IPS-11a (cell line): ENCODE data around the gene LRRC2.
"Not testable (repeated sequence)": the region's sequence is repeated elsewhere in the genome, so short reads cannot be mapped to it uniquely, and the experiment has no call there.

Source experiments
- H3K4me3 ChIP-seq: one replicate; pipeline ENCODE4 v1.5.1; 2013; ENCODE audit warnings: low read depth, low read length, control low read depth

The LRRC2 gene

GRCh38 chr3:46501702-46502101, 64.4 kb downstream of the LRRC2 start:
- H3K4me3 ChIP-seq: no peak overlapping the region

GRCh38 chr3:46500656-46501635, 65.2 kb downstream of the LRRC2 start:
- no peak overlapping the region for H3K4me3 ChIP-seq

GRCh38 chr3:46498916-46499519, 67.1 kb downstream of the LRRC2 start:
- no peak overlapping the region for H3K4me3 ChIP-seq

GRCh38 chr3:46497556-46498265, 68.4 kb downstream of the LRRC2 start, which contains the start of gene RTP3:
Gene RTP3, plus strand, starts transcription at chr3:46497976. Its CDS starts 87 bp downstream, at chr3:46498063.
- no peak within 1 kb of the TSS for H3K4me3 ChIP-seq

- H3K4me3 ChIP-seq: no peak overlapping the region
These were observed 69.2 kb downstream of the LRRC2 start for GRCh38 chr3:46496746-46497555.

- H3K4me3 ChIP-seq: no peak overlapping the region
These were observed 70.1 kb downstream of the LRRC2 start for GRCh38 chr3:46495901-46496456.

- not testable (repeated sequence) for H3K4me3 ChIP-seq
These were observed 71.6 kb downstream of the LRRC2 start for GRCh38 chr3:46494491-46494890.

GRCh38 chr3:46492890-46493547, 73.1 kb downstream of the LRRC2 start:
- H3K4me3 ChIP-seq: no peak overlapping the region

GRCh38 chr3:46491089-46492070, 74.7 kb downstream of the LRRC2 start:
- H3K4me3 ChIP-seq: no peak overlapping the region

GRCh38 chr3:46490338-46491084, 75.6 kb downstream of the LRRC2 start:
- no peak overlapping the region for H3K4me3 ChIP-seq

GRCh38 chr3:46489875-46490274, 76.2 kb downstream of the LRRC2 start:
- no peak overlapping the region for H3K4me3 ChIP-seq

GRCh38 chr3:46489381-46489780, 76.7 kb downstream of the LRRC2 start:
- no peak overlapping the region for H3K4me3 ChIP-seq

- no peak overlapping the region for H3K4me3 ChIP-seq
These were observed 77.3 kb downstream of the LRRC2 start for GRCh38 chr3:46488735-46489361.

- H3K4me3 ChIP-seq: no peak overlapping the region
These were observed 80.3 kb downstream of the LRRC2 start for GRCh38 chr3:46485779-46486175.

GRCh38 chr3:46484911-46485778, 81.0 kb downstream of the LRRC2 start:
- no peak overlapping the region for H3K4me3 ChIP-seq

- no peak overlapping the region for H3K4me3 ChIP-seq
These were observed 81.7 kb downstream of the LRRC2 start for GRCh38 chr3:46484388-46484787.
